ENCODE measurements around the gene TYW1B. TPM values are rescaled to one million over a fixed set of nuclear protein-coding genes. Genes with fewer than 3 reads are reported as not detected.
"Not testable (repeated sequence)": the region's sequence is repeated elsewhere in the genome, so short reads cannot be mapped to it uniquely, and the experiment has no call there.

TYW1B gene
- total RNA-seq, 1 experiment from 2014 or later, result 1.7 TPM

GRCh38 chr7:72760602-72761001, 67.4 kb downstream of the TYW1B start:
- Mint-ChIP-seq H3K27ac (ENCODE audit: unreplicated experiment) (no peak overlapping the region), H3K36me3 (ENCODE audit: insufficient read depth, unreplicated experiment) (no peaks in the 10 kb centered on the region), H3K9me3 (ENCODE audit: low read depth, unreplicated experiment) (no peaks in the 10 kb centered on the region), H3K27me3 (ENCODE audit: unreplicated experiment) (no peaks in the 10 kb centered on the region), H3K4me1 (ENCODE audit: low read depth, unreplicated experiment) (no peaks in the 10 kb centered on the region), H3K4me3 (ENCODE audit: low read depth, unreplicated experiment) (no peak overlapping the region)
- TF ChIP-seq, protein P1, sequence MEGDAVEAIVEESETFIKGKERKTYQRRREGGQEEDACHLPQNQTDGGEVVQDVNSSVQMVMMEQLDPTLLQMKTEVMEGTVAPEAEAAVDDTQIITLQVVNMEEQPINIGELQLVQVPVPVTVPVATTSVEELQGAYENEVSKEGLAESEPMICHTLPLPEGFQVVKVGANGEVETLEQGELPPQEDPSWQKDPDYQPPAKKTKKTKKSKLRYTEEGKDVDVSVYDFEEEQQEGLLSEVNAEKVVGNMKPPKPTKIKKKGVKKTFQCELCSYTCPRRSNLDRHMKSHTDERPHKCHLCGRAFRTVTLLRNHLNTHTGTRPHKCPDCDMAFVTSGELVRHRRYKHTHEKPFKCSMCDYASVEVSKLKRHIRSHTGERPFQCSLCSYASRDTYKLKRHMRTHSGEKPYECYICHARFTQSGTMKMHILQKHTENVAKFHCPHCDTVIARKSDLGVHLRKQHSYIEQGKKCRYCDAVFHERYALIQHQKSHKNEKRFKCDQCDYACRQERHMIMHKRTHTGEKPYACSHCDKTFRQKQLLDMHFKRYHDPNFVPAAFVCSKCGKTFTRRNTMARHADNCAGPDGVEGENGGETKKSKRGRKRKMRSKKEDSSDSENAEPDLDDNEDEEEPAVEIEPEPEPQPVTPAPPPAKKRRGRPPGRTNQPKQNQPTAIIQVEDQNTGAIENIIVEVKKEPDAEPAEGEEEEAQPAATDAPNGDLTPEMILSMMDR (IDR thresholded peaks at IDR 0.05; ENCODE audit: unreplicated experiment), result no peak
- intact Hi-C loops (cut with micrococcal nuclease; ENCODE audit: unreplicated experiment), result no loop called here
- CTCF ChIA-PET, result no interaction called here
- BruUV-seq (replicated peaks), result no TSS peak
- no peak for DNase-seq

DNA sequence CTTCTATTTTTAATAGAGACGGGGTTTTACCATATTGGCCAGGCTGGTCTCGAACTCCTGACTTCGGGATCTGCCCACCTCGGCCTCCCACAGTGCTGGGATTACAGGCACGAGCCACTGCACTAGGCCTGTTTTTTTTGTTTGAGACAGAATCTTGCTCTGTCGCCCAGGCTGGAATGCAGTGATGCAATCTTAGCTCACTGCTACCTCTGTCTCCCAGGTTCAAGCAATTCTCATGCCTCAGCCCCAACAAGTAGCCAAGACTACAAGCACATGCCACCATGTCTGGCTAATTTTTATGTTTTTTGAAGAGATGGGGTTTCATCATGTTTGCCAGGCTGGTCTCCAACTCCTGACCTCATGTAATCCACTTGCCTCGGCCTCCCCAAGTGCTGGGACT, 73.7 kb downstream of the TYW1B start:
- TF ChIP-seq, protein P1 (IDR thresholded peaks at IDR 0.05; ENCODE audit: unreplicated experiment), result no peak
- Mint-ChIP-seq H3K27ac (ENCODE audit: unreplicated experiment) (no peak overlapping the region), H3K9me3 (ENCODE audit: low read depth, unreplicated experiment) (no peaks in the 10 kb centered on the region), H3K27me3 (ENCODE audit: unreplicated experiment) (no peaks in the 10 kb centered on the region), H3K36me3 (ENCODE audit: insufficient read depth, unreplicated experiment) (no peaks in the 10 kb centered on the region), H3K4me1 (ENCODE audit: low read depth, unreplicated experiment) (no peaks in the 10 kb centered on the region), H3K4me3 (ENCODE audit: low read depth, unreplicated experiment) (no peak overlapping the region)
- CTCF ChIA-PET, result no interaction called here
- BruUV-seq (replicated peaks), result no TSS peak
- intact Hi-C loops (cut with micrococcal nuclease; ENCODE audit: unreplicated experiment), result no loop called here
- no peak for DNase-seq

DNA sequence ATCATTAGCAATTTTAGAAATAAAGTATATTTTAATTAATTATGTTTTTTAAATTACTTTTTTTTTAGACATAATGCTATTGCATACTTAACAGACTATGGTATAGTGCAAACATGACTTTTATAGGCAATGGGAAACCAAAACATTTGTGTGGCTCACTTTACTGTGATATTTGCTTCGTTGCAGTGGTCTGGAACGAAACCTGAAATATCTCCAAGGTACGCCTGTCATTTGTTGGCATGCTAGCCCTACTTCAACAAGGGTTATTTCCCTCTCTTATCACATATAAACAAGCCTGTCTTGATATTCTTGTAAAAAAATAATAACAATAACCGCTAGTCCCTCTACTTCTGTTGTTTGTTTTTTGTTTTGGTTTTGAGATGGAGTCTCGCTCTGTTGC, 74.2 kb downstream of the TYW1B start:
- H3K4me1 Mint-ChIP-seq (ENCODE audit: low read depth, unreplicated experiment), result no peaks in the 10 kb centered on the region
- H3K27ac Mint-ChIP-seq (ENCODE audit: unreplicated experiment), result no peak overlapping the region
- DNase-seq, result no peak
- TF ChIP-seq, protein P1 (IDR thresholded peaks at IDR 0.05; ENCODE audit: unreplicated experiment), result no peak
- H3K9me3 Mint-ChIP-seq (ENCODE audit: low read depth, unreplicated experiment), result no peaks in the 10 kb centered on the region
- CTCF ChIA-PET, result no interaction called here
- no peaks in the 10 kb centered on the region for H3K27me3 Mint-ChIP-seq (ENCODE audit: unreplicated experiment)
- BruUV-seq (replicated peaks), result no TSS peak
- intact Hi-C loops (cut with micrococcal nuclease; ENCODE audit: unreplicated experiment), result no loop called here
- H3K4me3 Mint-ChIP-seq (ENCODE audit: low read depth, unreplicated experiment), result no peak overlapping the region
- no peaks in the 10 kb centered on the region for H3K36me3 Mint-ChIP-seq (ENCODE audit: insufficient read depth, unreplicated experiment)

GRCh38 chr7:72753229-72753628, 74.8 kb downstream of the TYW1B start:
- BruUV-seq (replicated peaks); CTCF ChIA-PET; intact Hi-C loops (cut with micrococcal nuclease; ENCODE audit: unreplicated experiment); H3K9me3 Mint-ChIP-seq (ENCODE audit: low read depth, unreplicated experiment); H3K4me1 Mint-ChIP-seq (ENCODE audit: low read depth, unreplicated experiment); H3K27ac Mint-ChIP-seq (ENCODE audit: unreplicated experiment); H3K4me3 Mint-ChIP-seq (ENCODE audit: low read depth, unreplicated experiment); H3K36me3 Mint-ChIP-seq (ENCODE audit: insufficient read depth, unreplicated experiment); DNase-seq; H3K27me3 Mint-ChIP-seq (ENCODE audit: unreplicated experiment): not testable (repeated sequence)

GRCh38 chr7:72751978-72752377, 76.0 kb downstream of the TYW1B start:
- H3K27ac Mint-ChIP-seq (ENCODE audit: unreplicated experiment), result no peak overlapping the region
- H3K9me3 Mint-ChIP-seq (ENCODE audit: low read depth, unreplicated experiment), result no peaks in the 10 kb centered on the region
- no peak for DNase-seq
- BruUV-seq (replicated peaks), result no TSS peak
- no peaks in the 10 kb centered on the region for H3K4me1 Mint-ChIP-seq (ENCODE audit: low read depth, unreplicated experiment)
- no peaks in the 10 kb centered on the region for H3K27me3 Mint-ChIP-seq (ENCODE audit: unreplicated experiment)
- H3K36me3 Mint-ChIP-seq (ENCODE audit: insufficient read depth, unreplicated experiment), result no peaks in the 10 kb centered on the region
- intact Hi-C loops (cut with micrococcal nuclease; ENCODE audit: unreplicated experiment), result no loop called here
- CTCF ChIA-PET, result no interaction called here
- TF ChIP-seq, protein P1 (IDR thresholded peaks at IDR 0.05; ENCODE audit: unreplicated experiment), result no peak
- no peak overlapping the region for H3K4me3 Mint-ChIP-seq (ENCODE audit: low read depth, unreplicated experiment)

All from Calu3 (cell line).